AG09319 (cell line): ENCODE data around the gene PRRT1B.

ENCODE experiments used
- DNase-seq: peaks from one replicate; pipeline ENCODE4 v3.0.0-alpha.2; 2010; ENCODE audit warnings: low read depth; ENCODE audit errors: extremely low read depth
- CTCF ChIP-seq: IDR thresholded peaks from 2 replicates; pipeline ENCODE4 v1.5.1; 2011; ENCODE audit warnings: low read depth, mild to moderate bottlenecking, inconsistent platforms, low read length, moderate library complexity

The PRRT1B gene

GRCh38 chr9:131603711-131604439 is 58.6 kb downstream of the PRRT1B start:
- DNase-seq: no peak
- TF ChIP-seq CTCF: no peak

GRCh38 chr9:131605770-131606590 is 60.7 kb downstream of the PRRT1B start:
- no peak for DNase-seq
- TF ChIP-seq CTCF: no peak

GRCh38 chr9:131606896-131607567 is 61.7 kb downstream of the PRRT1B start:
- no peak for DNase-seq
- TF ChIP-seq CTCF: no peak

- no peak for TF ChIP-seq CTCF
- DNase-seq: no peak
Measured at GRCh38 chr9:131607591-131607990, 62.3 kb downstream of the PRRT1B start.

- TF ChIP-seq CTCF: no peak
Measured at GRCh38 chr9:131608493-131609037, 63.2 kb downstream of the PRRT1B start.

More at GRCh38 chr9:131608493-131609037, 63.2 kb downstream of the PRRT1B start:
- peak; percentile 44 for DNase-seq
